Esophagus muscularis mucosa (tissue), 4 donors: ENCODE data around the gene EPHA6.

ENCODE experiments used
- CTCF ChIP-seq, 3 experiments: fragments of 200-600 bp in 2 of 3; fragments of 450-650 bp in 1 of 3; sonication (generic) in 2 of 3; IDR thresholded peaks; one replicate each; pipeline ENCODE4 v1.5.1; 2017 to 2019; ENCODE audit warnings: antibody characterized with exemption in 3 of 3, mild to moderate bottlenecking in 2 of 3, moderate library complexity in 1 of 3
- EP300 ChIP-seq: sonication (generic); formaldehyde crosslinking; IDR thresholded peaks from one replicate; pipeline ENCODE4 v1.6.1; 2017; ENCODE audit warnings: antibody characterized with exemption
- POLR2A ChIP-seq: fragments of 450-650 bp; IDR thresholded peaks from one replicate; pipeline ENCODE4 v1.6.1; 2017; ENCODE audit warnings: antibody characterized with exemption, moderate library complexity, mild to moderate bottlenecking, low read depth
- POLR2AphosphoS5 ChIP-seq, 2 donors: sonication (generic); formaldehyde crosslinking; IDR thresholded peaks; one replicate each; pipeline ENCODE4 v1.6.1; 2017; ENCODE audit warnings: antibody characterized with exemption in 2 of 2

- TF ChIP-seq CTCF (IDR thresholded peaks at IDR 0.05) = no peak
- TF ChIP-seq EP300 = no peak
- TF ChIP-seq POLR2AphosphoS5 (IDR thresholded peaks at IDR 0.05) = no peak
- no peak for TF ChIP-seq POLR2A
These were observed 416.1 kb downstream of the EPHA6 start for GRCh38 chr3:97230486-97230885.
